Measurements from ENCODE around the gene CA7.
"Not testable (repeated sequence)": the region's sequence is repeated elsewhere in the genome, so short reads cannot be mapped to it uniquely, and the experiment has no call there.

The CA7 gene

GRCh38 chr16:66874079-66874775 lies 30.0 kb downstream of the CA7 start:
- no peak for FAIRE-seq

- no peak for FAIRE-seq
Measured at GRCh38 chr16:66878067-66878466, 33.9 kb downstream of the CA7 start.

GRCh38 chr16:66880288-66881013 lies 36.2 kb downstream of the CA7 start, which contains the start of gene PDP2:
PDP2 (plus strand) TSS chr16:66880515; CDS start chr16:66884285, 3,770 bp downstream.
- FAIRE-seq: peak; percentile 95

GRCh38 chr16:66881014-66881417 lies 36.8 kb downstream of the CA7 start:
- FAIRE-seq: no peak

- FAIRE-seq: no peak
Measured at GRCh38 chr16:66881560-66881959, 37.3 kb downstream of the CA7 start.

- FAIRE-seq: no peak
Measured at GRCh38 chr16:66881964-66882508, 37.8 kb downstream of the CA7 start.

GRCh38 chr16:66882702-66883101 lies 38.5 kb downstream of the CA7 start:
- no peak for FAIRE-seq

- no peak for FAIRE-seq
Measured at GRCh38 chr16:66885491-66885890, 41.3 kb downstream of the CA7 start.

GRCh38 chr16:66886321-66886720 lies 42.1 kb downstream of the CA7 start:
- FAIRE-seq: no peak

GRCh38 chr16:66886914-66887313 lies 42.7 kb downstream of the CA7 start:
- FAIRE-seq: no peak

GRCh38 chr16:66888647-66889615 lies 44.7 kb downstream of the CA7 start:
- no peak for FAIRE-seq

- no peak for FAIRE-seq
Measured at GRCh38 chr16:66889622-66890021, 45.4 kb downstream of the CA7 start.

GRCh38 chr16:66890799-66891198 lies 46.6 kb downstream of the CA7 start:
- no peak for FAIRE-seq

GRCh38 chr16:66891360-66891759 lies 47.1 kb downstream of the CA7 start:
- no peak for FAIRE-seq

GRCh38 chr16:66891797-66892196 lies 47.6 kb downstream of the CA7 start:
- FAIRE-seq: no peak

- FAIRE-seq: no peak
Measured at GRCh38 chr16:66894055-66894454, 49.8 kb downstream of the CA7 start.

- peak; percentile 47 for FAIRE-seq
Measured at GRCh38 chr16:66894948-66895688, 50.9 kb downstream of the CA7 start.

GRCh38 chr16:66895689-66895979 lies 51.4 kb downstream of the CA7 start:
- no peak for FAIRE-seq

GRCh38 chr16:66895999-66896398 lies 51.8 kb downstream of the CA7 start:
- no peak for FAIRE-seq

- not testable (repeated sequence) for FAIRE-seq
Measured at GRCh38 chr16:66896682-66897081, 52.5 kb downstream of the CA7 start.

GRCh38 chr16:66898207-66898606 lies 54.0 kb downstream of the CA7 start:
- FAIRE-seq: no peak

GRCh38 chr16:66898933-66899309 lies 54.7 kb downstream of the CA7 start:
- FAIRE-seq: no peak
